Neural crest cell (in vitro differentiated cells): ENCODE data around the gene HOXA9. TPM values are rescaled to one million over a fixed set of nuclear protein-coding genes. Genes with fewer than 3 reads are reported as not detected.
A peak's percentile ranks its signal among the peaks of the same experiment; 100 is the strongest.

ENCODE experiments used
- DNase-seq: peaks from one replicate; pipeline ENCODE4 v3.0.0; 2021; ENCODE audit warnings: low read depth, mixed read lengths, low spot score
- H3K27ac Mint-ChIP-seq: one replicate; pipeline ENCODE4 v1.8.0; 2021; ENCODE audit warnings: mild to moderate bottlenecking, mixed read lengths; ENCODE audit not compliant: unreplicated experiment
- H3K27me3 Mint-ChIP-seq: 2 replicates; pipeline ENCODE4 v1.8.0; 2021; ENCODE audit warnings: low read depth, mild to moderate bottlenecking, mixed read lengths
- H3K36me3 Mint-ChIP-seq: 2 replicates; pipeline ENCODE4 v1.8.0; 2021; ENCODE audit warnings: low read depth, mild to moderate bottlenecking, mixed read lengths
- H3K4me1 Mint-ChIP-seq: 2 replicates; pipeline ENCODE4 v1.8.0; 2021; ENCODE audit warnings: mixed read lengths
- H3K4me3 Mint-ChIP-seq: one replicate; pipeline ENCODE4 v1.8.0; 2021; ENCODE audit warnings: mild to moderate bottlenecking, mixed read lengths
- H3K9me3 Mint-ChIP-seq: 2 replicates; pipeline ENCODE4 v1.8.0; 2021; ENCODE audit warnings: mixed read lengths
- total RNA-seq: library from RNA; stranded (reverse); gene quantifications from 2 replicates; pipeline ENCODE4 v1.2.1, GENCODE V29; 2021
- TF ChIP-seq, protein P1 (sequence below): fragments of 200-600 bp; sonication (generic); conservative IDR thresholded peaks from 2 replicates; pipeline ENCODE4 v1.5.0; 2021; ENCODE audit warnings: antibody characterized with exemption, mild to moderate bottlenecking

HOXA9 gene
- total RNA-seq, 1 donor from 2014 or later: 9.0 TPM

DNA sequence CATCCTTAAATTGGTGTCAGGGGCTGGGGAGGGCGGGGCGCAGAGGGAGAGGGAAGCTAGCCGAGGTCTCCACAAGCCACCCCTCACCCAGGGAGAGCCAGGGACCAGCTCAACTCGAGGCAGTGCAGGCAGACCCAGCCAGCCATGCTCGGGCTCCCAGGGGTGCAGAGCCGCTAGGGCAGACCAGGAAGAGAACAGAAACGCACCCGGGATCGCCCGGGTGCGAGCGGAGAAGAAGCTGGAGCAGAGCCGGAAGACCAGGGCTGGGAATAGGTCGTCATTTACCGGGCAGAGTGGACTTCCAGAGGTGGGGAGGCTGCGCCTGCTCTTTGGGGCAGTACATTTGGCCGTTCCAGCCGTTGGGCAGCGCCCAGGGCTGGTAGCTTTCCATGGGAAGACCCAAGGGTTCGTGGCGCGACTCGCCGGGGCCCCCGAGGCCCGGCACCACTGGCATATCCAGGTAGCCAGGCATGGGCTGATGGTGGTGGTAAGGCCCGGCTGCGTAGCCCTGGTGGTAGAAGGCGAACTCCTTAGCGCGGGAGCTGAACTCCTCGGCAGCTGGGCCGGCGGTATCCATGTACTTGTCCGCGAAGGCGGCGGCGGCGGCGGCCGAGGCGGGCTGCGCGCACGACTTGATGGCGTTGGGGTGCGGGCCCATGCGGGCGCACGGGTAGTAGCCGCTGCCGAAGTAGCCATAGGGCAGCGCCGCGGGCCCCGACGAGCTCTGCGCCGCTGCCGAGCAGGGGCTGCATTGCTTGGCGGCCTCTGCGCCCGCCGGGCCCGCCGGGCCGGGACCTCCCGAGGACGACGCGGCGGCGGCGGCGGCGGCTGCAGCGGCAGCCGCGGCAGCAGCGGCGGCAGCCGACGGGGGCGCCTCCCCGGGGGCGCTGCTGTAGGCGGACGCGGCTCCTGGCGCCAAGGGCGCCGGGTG, 33.8 kb upstream of the HOXA9 start:
- TF ChIP-seq, protein P1, sequence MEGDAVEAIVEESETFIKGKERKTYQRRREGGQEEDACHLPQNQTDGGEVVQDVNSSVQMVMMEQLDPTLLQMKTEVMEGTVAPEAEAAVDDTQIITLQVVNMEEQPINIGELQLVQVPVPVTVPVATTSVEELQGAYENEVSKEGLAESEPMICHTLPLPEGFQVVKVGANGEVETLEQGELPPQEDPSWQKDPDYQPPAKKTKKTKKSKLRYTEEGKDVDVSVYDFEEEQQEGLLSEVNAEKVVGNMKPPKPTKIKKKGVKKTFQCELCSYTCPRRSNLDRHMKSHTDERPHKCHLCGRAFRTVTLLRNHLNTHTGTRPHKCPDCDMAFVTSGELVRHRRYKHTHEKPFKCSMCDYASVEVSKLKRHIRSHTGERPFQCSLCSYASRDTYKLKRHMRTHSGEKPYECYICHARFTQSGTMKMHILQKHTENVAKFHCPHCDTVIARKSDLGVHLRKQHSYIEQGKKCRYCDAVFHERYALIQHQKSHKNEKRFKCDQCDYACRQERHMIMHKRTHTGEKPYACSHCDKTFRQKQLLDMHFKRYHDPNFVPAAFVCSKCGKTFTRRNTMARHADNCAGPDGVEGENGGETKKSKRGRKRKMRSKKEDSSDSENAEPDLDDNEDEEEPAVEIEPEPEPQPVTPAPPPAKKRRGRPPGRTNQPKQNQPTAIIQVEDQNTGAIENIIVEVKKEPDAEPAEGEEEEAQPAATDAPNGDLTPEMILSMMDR: no peak
- Mint-ChIP-seq H3K9me3 (no peaks in the 10 kb centered on the region), H3K36me3 (no peaks in the 10 kb centered on the region), H3K4me3 (no peak overlapping the region), H3K27ac (no peak overlapping the region), H3K27me3 (peaks cover 95% of the 10 kb centered on the region), H3K4me1 (peaks cover 7% of the 10 kb centered on the region)
- DNase-seq: no peak

DNA sequence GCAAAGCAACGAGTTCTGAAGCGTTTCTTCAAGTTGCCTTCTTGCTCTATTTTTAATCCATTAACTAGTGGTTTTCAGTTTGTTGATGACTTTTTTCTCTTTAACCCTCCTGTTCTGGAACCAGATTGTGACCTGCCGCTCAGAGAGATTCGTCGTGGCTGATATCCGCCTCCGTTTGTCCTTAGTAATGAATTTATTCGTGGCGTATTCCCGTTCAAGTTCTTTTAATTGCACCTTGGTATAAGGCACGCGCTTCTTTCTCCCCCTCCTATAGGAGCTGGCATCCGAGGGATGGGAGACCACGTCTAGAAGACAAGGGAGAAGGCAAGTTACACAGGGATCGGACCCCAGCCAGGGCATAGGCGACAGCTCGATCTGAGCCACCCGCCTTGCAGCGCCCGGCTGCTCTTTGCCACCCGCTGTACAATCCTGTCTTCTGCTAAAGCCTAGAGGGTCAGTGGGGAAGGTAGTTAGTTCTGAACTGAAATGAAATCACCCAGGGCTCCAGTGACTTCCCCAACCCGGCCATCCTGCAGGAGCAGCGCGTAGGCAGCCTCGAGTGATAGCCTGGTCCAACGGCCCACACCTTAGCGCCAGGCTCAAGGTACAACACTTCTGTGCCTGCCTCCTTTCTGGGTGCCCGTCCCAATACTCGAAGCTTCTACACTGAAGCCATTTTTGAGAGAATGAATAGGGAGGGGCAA, 33.0 kb upstream of the HOXA9 start:
- Mint-ChIP-seq H3K27ac (no peak overlapping the region), H3K9me3 (no peaks in the 10 kb centered on the region), H3K27me3 (peaks cover 95% of the 10 kb centered on the region), H3K4me3 (peak overlapping the region; percentile 6), H3K4me1 (peaks cover 7% of the 10 kb centered on the region), H3K36me3 (no peaks in the 10 kb centered on the region)
- TF ChIP-seq, protein P1: no peak
- DNase-seq: no peak

DNA sequence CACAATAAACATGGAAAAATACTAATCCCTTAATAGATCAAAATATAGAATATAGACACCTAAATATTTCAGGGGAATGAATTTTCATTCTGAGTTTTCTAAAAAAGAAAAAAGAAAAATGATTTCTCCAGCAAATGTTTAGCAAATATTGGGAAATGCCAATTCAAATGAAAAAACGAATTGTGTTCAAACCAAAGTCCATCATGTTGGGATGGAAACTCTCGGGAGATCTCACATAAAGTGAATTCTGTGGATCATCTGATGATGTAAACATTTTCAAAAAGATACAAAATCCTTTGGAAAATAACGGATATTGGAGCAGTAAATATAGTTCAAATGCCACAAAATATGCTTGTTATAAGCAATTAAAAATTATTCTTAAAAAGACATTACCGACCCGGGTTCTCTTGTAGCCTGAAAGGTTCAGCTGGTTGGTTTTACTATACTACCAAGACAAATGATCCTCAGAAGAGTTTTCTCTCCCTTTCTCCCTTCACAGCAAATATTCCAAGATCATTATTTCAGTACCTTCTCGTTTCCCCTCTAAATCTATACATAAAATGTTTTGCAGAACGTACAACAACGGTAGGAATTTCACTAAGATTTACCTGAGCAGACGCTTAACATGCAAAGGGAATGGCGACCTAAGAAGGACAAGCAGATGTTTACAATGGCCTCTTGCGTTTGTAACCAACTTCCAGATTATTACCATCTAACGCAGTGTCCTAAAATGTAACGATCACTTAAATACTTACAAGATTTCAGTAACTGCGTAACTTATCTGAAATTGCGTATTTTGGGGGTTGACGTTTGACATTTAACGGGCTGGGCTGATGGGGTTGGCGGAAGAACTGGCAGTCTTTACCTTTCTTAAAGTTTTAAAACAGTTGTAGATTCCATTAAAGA, 32.1 kb upstream of the HOXA9 start:
- Mint-ChIP-seq H3K36me3 (no peaks in the 10 kb centered on the region), H3K4me3 (no peak overlapping the region), H3K9me3 (no peaks in the 10 kb centered on the region), H3K27ac (no peak overlapping the region), H3K4me1 (peaks cover 7% of the 10 kb centered on the region), H3K27me3 (peaks cover 94% of the 10 kb centered on the region)
- TF ChIP-seq, protein P1: no peak
- no peak for DNase-seq

DNA sequence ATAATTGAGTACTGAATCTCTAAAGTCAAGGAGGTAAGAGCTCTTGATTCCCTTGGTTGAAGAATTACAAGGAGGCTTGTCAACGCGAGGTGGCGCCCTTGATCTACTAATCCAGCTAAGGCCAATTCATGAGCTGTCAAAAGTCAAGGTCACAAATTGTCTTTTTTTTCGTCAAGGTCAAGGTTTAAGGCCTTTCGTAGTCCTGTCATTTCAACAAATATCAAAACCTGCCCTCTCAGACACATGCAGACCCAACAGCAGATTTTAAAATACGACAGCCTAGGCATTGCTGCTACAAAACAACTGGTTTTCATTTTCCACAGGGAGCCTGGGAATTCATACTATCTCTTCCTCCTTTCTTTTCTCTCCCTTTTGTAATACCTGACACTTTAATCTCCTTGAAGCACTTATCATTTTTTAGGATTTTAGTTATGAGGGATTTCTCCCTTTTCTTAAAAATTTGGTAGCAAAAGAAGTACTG, 31.0 kb upstream of the HOXA9 start:
- H3K27me3 Mint-ChIP-seq: peaks cover 94% of the 10 kb centered on the region
- peak overlapping the region; percentile 28 for H3K4me3 Mint-ChIP-seq
- peak; percentile 93 for DNase-seq
- H3K36me3 Mint-ChIP-seq: no peaks in the 10 kb centered on the region
- H3K27ac Mint-ChIP-seq: no peak overlapping the region
- peaks cover 7% of the 10 kb centered on the region for H3K4me1 Mint-ChIP-seq
- TF ChIP-seq, protein P1: peak; percentile 94
- no peaks in the 10 kb centered on the region for H3K9me3 Mint-ChIP-seq
